NT2/D1 (cell line): ENCODE measurements around the gene GLIS2.

Experiments
- YY1 ChIP-seq: IDR thresholded peaks from 2 replicates; pipeline ENCODE4 v1.6.1; 2011; ENCODE audit not compliant: insufficient read length, insufficient read depth
- ZNF274 ChIP-seq: IDR thresholded peaks from 2 replicates; pipeline ENCODE4 v1.6.1; 2011; ENCODE audit warnings: mild to moderate bottlenecking, low read depth, low read length

DNA sequence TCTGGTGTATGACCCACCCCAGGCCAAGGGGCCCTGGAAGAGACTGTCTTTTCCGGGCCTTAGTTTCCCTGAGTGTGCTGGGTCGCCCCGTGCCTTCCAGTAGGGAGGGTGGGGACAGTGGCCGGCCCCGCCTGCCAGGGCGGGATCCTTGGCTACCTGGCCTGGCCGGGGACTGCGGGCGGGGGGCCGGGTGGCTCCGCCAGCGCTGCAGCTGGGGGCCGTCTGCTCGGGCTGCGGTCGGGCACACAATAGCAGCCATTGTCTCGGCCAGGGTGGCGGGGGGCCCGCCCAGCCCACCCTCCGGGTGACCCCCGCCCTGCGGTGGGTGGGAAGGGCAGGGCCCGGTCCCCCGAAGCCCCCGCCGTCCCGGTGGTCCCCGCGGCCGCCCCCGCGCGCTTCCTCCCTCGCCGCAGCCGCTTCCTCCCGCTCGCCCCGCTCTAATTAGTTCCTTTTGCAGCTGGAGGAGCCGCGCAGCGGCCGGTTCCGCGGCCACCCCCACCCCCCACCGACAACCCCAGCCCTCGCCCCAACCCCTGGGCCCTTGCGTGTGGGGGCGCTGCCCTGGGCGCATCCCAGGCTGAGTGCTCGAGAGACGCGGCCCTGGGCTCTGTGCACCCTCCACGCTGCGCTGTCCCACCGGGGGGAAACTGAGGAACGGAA, 11.6 kb downstream of the GLIS2 start:
- TF ChIP-seq ZNF274 (no peak), YY1 (no peak)
